GF-D8 (cell line): ENCODE measurements around the gene MT1E.
A peak's percentile ranks its signal among the peaks of the same experiment; 100 is the strongest.
"Not testable (repeated sequence)": the region's sequence is repeated elsewhere in the genome, so short reads cannot be mapped to it uniquely, and the experiment has no call there.

ENCODE experiments used
- DNase-seq: peaks from one replicate; lab custom pipeline; 2025; lab: John Stamatoyannopoulos, UW

The MT1E gene

DNA sequence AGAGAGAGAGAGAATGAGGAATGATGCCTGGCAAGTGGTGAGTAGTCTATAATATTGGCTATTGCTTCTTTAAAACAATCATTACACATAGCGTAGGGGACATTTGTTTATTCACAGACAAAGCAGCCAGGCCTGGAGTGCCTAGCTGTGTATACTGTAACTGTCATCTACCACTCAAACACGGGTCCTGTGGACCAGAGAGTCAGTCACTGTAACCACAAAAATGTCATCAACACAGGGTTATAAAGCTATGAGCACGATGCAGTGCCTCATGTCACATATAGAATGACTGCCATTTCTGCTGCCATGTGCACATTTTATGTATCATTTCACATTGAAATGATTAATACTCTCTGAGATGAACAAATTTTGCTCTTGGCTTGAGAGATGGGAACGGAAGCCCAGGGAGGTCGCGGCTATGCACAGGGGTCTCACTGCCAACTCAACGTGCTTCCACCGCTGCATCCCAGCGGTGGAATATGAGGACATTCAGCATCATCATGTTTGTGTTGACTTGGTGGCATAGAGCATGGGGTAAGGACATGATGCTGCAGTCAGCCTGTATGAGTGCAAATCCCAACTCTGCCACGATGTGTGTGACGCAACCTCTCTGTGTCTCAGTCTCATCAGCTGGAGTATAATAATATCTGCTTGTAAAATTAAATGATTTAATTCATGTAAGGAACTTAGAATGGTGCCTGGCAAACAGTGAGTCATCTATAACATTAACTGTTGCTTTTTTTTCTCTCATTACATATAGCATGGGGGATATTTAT, 47.4 kb downstream of the MT1E start:
- no peak for DNase-seq

DNA sequence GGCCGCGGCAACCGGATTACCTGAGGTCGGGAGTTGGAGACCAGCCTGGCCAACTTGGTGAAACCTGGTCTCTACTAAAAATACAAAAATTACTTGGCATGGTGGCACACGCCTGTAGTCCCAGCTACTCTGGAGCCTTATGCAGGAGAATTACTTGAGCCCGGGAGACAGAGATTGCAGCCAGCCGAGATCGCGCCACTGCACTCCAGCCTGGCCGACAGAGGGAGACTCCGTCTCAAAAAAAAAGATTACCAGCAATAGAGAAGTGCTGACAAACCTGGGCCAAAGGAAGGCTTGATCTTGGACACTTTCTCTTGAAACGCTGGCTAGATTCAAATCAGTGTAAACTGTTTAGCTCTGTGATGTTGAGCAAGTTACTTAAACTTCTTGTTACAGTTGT, 48.3 kb downstream of the MT1E start:
- DNase-seq = peak; percentile 3

DNA sequence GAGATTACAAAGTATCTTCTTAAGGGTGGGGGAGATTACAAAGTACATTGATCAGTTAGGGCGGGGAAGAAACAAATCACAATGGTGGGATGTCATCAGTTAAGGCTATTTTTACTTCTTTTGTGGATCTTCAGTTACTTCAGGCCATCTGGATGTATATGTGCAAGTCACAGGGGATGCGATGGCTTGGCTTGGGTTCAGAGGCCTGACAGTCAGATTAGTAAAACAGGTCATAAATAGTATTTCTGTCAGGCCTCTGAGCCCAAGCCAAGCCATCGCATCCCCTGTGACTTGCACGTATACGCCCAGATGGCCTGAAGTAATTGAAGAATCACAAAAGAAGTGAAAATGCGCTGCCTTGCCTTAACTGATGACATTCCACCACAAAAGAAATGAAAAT, 49.0 kb downstream of the MT1E start:
- DNase-seq = not testable (repeated sequence)

DNA sequence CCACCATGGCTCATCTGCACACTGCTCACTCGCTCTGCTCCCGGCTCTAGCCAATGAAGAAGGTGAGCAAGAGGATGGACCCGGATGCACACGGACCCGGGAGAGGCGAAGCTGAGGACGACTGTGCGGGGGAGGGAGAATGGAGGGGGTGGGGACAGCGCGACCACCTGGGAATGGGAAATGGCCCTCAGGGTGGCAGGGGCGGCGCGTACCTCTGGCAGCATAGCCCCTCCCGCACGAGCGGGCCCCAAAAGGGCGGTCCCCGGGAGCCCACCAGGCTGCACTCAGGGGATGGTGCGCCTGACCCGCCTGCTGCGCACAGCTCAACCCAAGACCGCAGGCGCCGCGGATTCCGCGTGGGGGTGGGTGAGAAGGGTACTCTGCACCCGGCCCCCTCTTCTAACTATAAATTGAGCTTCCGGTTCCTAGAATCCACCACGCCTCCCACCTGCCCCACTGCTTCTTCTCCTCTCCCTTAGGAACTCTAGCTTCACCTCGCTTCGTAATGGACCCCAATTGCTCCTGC, 50.2 kb downstream of the MT1E start:
- no peak for DNase-seq
